ENCODE results near the gene GIMAP2. TPM values are rescaled to one million over a fixed set of nuclear protein-coding genes. Genes with fewer than 3 reads are reported as not detected.
"Not testable (repeated sequence)": the region's sequence is repeated elsewhere in the genome, so short reads cannot be mapped to it uniquely, and the experiment has no call there.

The GIMAP2 gene
- total RNA-seq, 1 donor from 2014 or later = 24.7 TPM

- peak overlapping the region; percentile 91 for H3K27ac Mint-ChIP-seq
- H3K4me3 Mint-ChIP-seq = peak overlapping the region; percentile 69
- DNase-seq (ENCODE audit: low spot score) = no peak
- peaks cover 19% of the 10 kb centered on the region for H3K36me3 Mint-ChIP-seq (ENCODE audit: low read depth)
- peaks cover 10% of the 10 kb centered on the region for H3K9me3 Mint-ChIP-seq
- intact Hi-C loops (cut with micrococcal nuclease) = loop anchor here (5.0 kb wide), 4 partner anchors 163 to 362 kb away; partner anchors contain the start of genes ABCB8, ACTR3C, LRRC61 and ZNF775
- H3K27me3 Mint-ChIP-seq (ENCODE audit: insufficient read depth) = no peaks in the 10 kb centered on the region
- H3K4me1 Mint-ChIP-seq (ENCODE audit: low read depth) = peaks cover 100% of the 10 kb centered on the region
These were observed 20.3 kb upstream of the GIMAP2 start for GRCh38 chr7:150665089-150665748.

GRCh38 chr7:150665896-150666295 lies 19.6 kb upstream of the GIMAP2 start:
- Mint-ChIP-seq H3K36me3 (ENCODE audit: low read depth) (peaks cover 17% of the 10 kb centered on the region), H3K4me1 (ENCODE audit: low read depth) (peaks cover 100% of the 10 kb centered on the region), H3K9me3 (peaks cover 7% of the 10 kb centered on the region), H3K27ac (peak overlapping the region; percentile 91), H3K27me3 (ENCODE audit: insufficient read depth) (no peaks in the 10 kb centered on the region), H3K4me3 (no peak overlapping the region)
- DNase-seq (ENCODE audit: low spot score) = no peak
- intact Hi-C loops (cut with micrococcal nuclease) = loop anchor here (5.0 kb wide), 4 partner anchors 164 to 361 kb away; partner anchors contain the start of genes ABCB8, ACTR3C, LRRC61 and ZNF775

GRCh38 chr7:150666412-150666811 lies 19.1 kb upstream of the GIMAP2 start:
- Mint-ChIP-seq H3K27me3 (ENCODE audit: insufficient read depth) (no peaks in the 10 kb centered on the region), H3K36me3 (ENCODE audit: low read depth) (peaks cover 14% of the 10 kb centered on the region), H3K4me1 (ENCODE audit: low read depth) (peaks cover 100% of the 10 kb centered on the region), H3K9me3 (peaks cover 12% of the 10 kb centered on the region), H3K4me3 (peak overlapping the region; percentile 59), H3K27ac (peak overlapping the region; percentile 91)
- DNase-seq (ENCODE audit: low spot score) = no peak
- intact Hi-C loops (cut with micrococcal nuclease) = loop anchor here (5.0 kb wide), 4 partner anchors 164 to 361 kb away; partner anchors contain the start of genes ABCB8, ACTR3C, LRRC61 and ZNF775

GRCh38 chr7:150668472-150668911 lies 17.0 kb upstream of the GIMAP2 start:
- peak; percentile 74 for DNase-seq (ENCODE audit: low spot score)
- Mint-ChIP-seq H3K27ac (peak overlapping the region; percentile 91), H3K27me3 (ENCODE audit: insufficient read depth) (no peaks in the 10 kb centered on the region), H3K9me3 (peaks cover 18% of the 10 kb centered on the region), H3K4me3 (peak overlapping the region; percentile 74), H3K36me3 (ENCODE audit: low read depth) (peaks cover 16% of the 10 kb centered on the region), H3K4me1 (ENCODE audit: low read depth) (peaks cover 94% of the 10 kb centered on the region)
- intact Hi-C loops (cut with micrococcal nuclease) = loop anchor here (1.0 to 5.0 kb wide), 15 partner anchors 8 to 359 kb away; partner anchors contain the start of genes ABCB8, ACTR3C, GIMAP2 and GIMAP6

- no peak for DNase-seq (ENCODE audit: low spot score)
- intact Hi-C loops (cut with micrococcal nuclease) = loop anchor here (1.0 to 5.0 kb wide), 15 partner anchors 7 to 358 kb away; partner anchors contain the start of genes ABCB8, ACTR3C, GIMAP2 and GIMAP6
- no peaks in the 10 kb centered on the region for H3K27me3 Mint-ChIP-seq (ENCODE audit: insufficient read depth)
- peaks cover 15% of the 10 kb centered on the region for H3K36me3 Mint-ChIP-seq (ENCODE audit: low read depth)
- peaks cover 89% of the 10 kb centered on the region for H3K4me1 Mint-ChIP-seq (ENCODE audit: low read depth)
- no peak overlapping the region for H3K4me3 Mint-ChIP-seq
- H3K9me3 Mint-ChIP-seq = peaks cover 18% of the 10 kb centered on the region
- peak overlapping the region; percentile 91 for H3K27ac Mint-ChIP-seq
These were observed 16.5 kb upstream of the GIMAP2 start for GRCh38 chr7:150668977-150669376.

- H3K27me3 Mint-ChIP-seq (ENCODE audit: insufficient read depth); intact Hi-C loops (cut with micrococcal nuclease); DNase-seq (ENCODE audit: low spot score); H3K4me3 Mint-ChIP-seq; H3K27ac Mint-ChIP-seq: not testable (repeated sequence)
- H3K36me3 Mint-ChIP-seq (ENCODE audit: low read depth) = peaks cover 11% of the 10 kb centered on the region
- H3K4me1 Mint-ChIP-seq (ENCODE audit: low read depth) = peaks cover 83% of the 10 kb centered on the region
- H3K9me3 Mint-ChIP-seq = peaks cover 24% of the 10 kb centered on the region
These were observed 13.5 kb upstream of the GIMAP2 start for GRCh38 chr7:150671798-150672585.

GRCh38 chr7:150675714-150676113 lies 9.8 kb upstream of the GIMAP2 start:
- Mint-ChIP-seq H3K27me3 (ENCODE audit: insufficient read depth) (no peaks in the 10 kb centered on the region), H3K27ac (peak overlapping the region; percentile 91), H3K4me1 (ENCODE audit: low read depth) (peaks cover 81% of the 10 kb centered on the region), H3K4me3 (no peak overlapping the region), H3K9me3 (peaks cover 30% of the 10 kb centered on the region), H3K36me3 (ENCODE audit: low read depth) (peaks cover 25% of the 10 kb centered on the region)
- intact Hi-C loops (cut with micrococcal nuclease) = loop anchor here (1.0 to 2.0 kb wide), 2 partner anchors 7 to 79 kb away; no protein-coding TSS in a partner anchor
- no peak for DNase-seq (ENCODE audit: low spot score)

- DNase-seq (ENCODE audit: low spot score); H3K27me3 Mint-ChIP-seq (ENCODE audit: insufficient read depth): not testable (repeated sequence)
- H3K36me3 Mint-ChIP-seq (ENCODE audit: low read depth) = peaks cover 31% of the 10 kb centered on the region
- H3K4me1 Mint-ChIP-seq (ENCODE audit: low read depth) = peaks cover 81% of the 10 kb centered on the region
- H3K27ac Mint-ChIP-seq = peak overlapping the region; percentile 72
- H3K4me3 Mint-ChIP-seq = peak overlapping the region; percentile 62
- H3K9me3 Mint-ChIP-seq = peaks cover 32% of the 10 kb centered on the region
- intact Hi-C loops (cut with micrococcal nuclease) = loop anchor here (1.0 to 2.0 kb wide), 2 partner anchors 8 to 79 kb away; no protein-coding TSS in a partner anchor
These were observed 9.2 kb upstream of the GIMAP2 start for GRCh38 chr7:150676276-150676675.

GRCh38 chr7:150676854-150677253 lies 8.7 kb upstream of the GIMAP2 start:
- intact Hi-C loops (cut with micrococcal nuclease) = loop anchor here (1.0 to 2.0 kb wide), 3 partner anchors 8 to 78 kb away; partner anchors contain the start of gene GIMAP2
- DNase-seq (ENCODE audit: low spot score) = peak; percentile 42
- H3K27me3 Mint-ChIP-seq (ENCODE audit: insufficient read depth) = not testable (repeated sequence)
- Mint-ChIP-seq H3K27ac (peak overlapping the region; percentile 72), H3K4me1 (ENCODE audit: low read depth) (peaks cover 81% of the 10 kb centered on the region), H3K36me3 (ENCODE audit: low read depth) (peaks cover 34% of the 10 kb centered on the region), H3K9me3 (peaks cover 35% of the 10 kb centered on the region), H3K4me3 (peak overlapping the region; percentile 62)

- DNase-seq (ENCODE audit: low spot score); H3K27me3 Mint-ChIP-seq (ENCODE audit: insufficient read depth); intact Hi-C loops (cut with micrococcal nuclease): not testable (repeated sequence)
- peak overlapping the region; percentile 76 for H3K4me3 Mint-ChIP-seq
- H3K36me3 Mint-ChIP-seq (ENCODE audit: low read depth) = peaks cover 36% of the 10 kb centered on the region
- H3K9me3 Mint-ChIP-seq = peaks cover 46% of the 10 kb centered on the region
- H3K27ac Mint-ChIP-seq = peak overlapping the region; percentile 89
- H3K4me1 Mint-ChIP-seq (ENCODE audit: low read depth) = peaks cover 82% of the 10 kb centered on the region
These were observed 6.9 kb upstream of the GIMAP2 start for GRCh38 chr7:150678601-150679000.

- DNase-seq (ENCODE audit: low spot score); H3K27me3 Mint-ChIP-seq (ENCODE audit: insufficient read depth); H3K27ac Mint-ChIP-seq; intact Hi-C loops (cut with micrococcal nuclease); H3K4me3 Mint-ChIP-seq: not testable (repeated sequence)
- Mint-ChIP-seq H3K9me3 (peaks cover 40% of the 10 kb centered on the region), H3K36me3 (ENCODE audit: low read depth) (peaks cover 36% of the 10 kb centered on the region), H3K4me1 (ENCODE audit: low read depth) (peaks cover 92% of the 10 kb centered on the region)
These were observed 5.1 kb upstream of the GIMAP2 start for GRCh38 chr7:150680364-150680763.

GRCh38 chr7:150686030-150686631 lies 625 bp downstream of the GIMAP2 start:
- Mint-ChIP-seq H3K27ac (peak overlapping the region; percentile 98), H3K4me3 (peak overlapping the region; percentile 93), H3K4me1 (ENCODE audit: low read depth) (peaks cover 87% of the 10 kb centered on the region), H3K27me3 (ENCODE audit: insufficient read depth) (no peaks in the 10 kb centered on the region), H3K36me3 (ENCODE audit: low read depth) (peaks cover 60% of the 10 kb centered on the region), H3K9me3 (peaks cover 44% of the 10 kb centered on the region)
- intact Hi-C loops (cut with micrococcal nuclease) = loop anchor here (1.0 to 2.0 kb wide), 2 partner anchors 17 to 117 kb away; no protein-coding TSS in a partner anchor
- DNase-seq (ENCODE audit: low spot score) = no peak
